ENCODE data around the gene ASB5. TPM values are rescaled to one million over a fixed set of nuclear protein-coding genes. Genes with fewer than 3 reads are reported as not detected.
"Not testable (repeated sequence)": the region's sequence is repeated elsewhere in the genome, so short reads cannot be mapped to it uniquely, and the experiment has no call there.

Gene ASB5
- total RNA-seq, 2 donors from 2014 or later: not detected

- Mint-ChIP-seq H3K4me3 (no peak overlapping the region), H3K4me1 (ENCODE audit: low read depth in 2 of 2) (no peaks in the 10 kb centered on the region), H3K27ac (no peak overlapping the region), H3K36me3 (no peaks in the 10 kb centered on the region), H3K27me3 (peaks cover 14 to 20% of the 10 kb centered on the region in 2 donors), H3K9me3 (no peaks in the 10 kb centered on the region)
- ATAC-seq (no peak), DNase-seq (ENCODE audit: low spot score) (no peak)
These were observed 24.6 kb upstream of the ASB5 start for GRCh38 chr4:176293660-176294059.

GRCh38 chr4:176292920-176293319 is 23.9 kb upstream of the ASB5 start:
- no peaks in the 10 kb centered on the region for H3K36me3 Mint-ChIP-seq
- no peak overlapping the region for H3K4me3 Mint-ChIP-seq
- no peaks in the 10 kb centered on the region for H3K9me3 Mint-ChIP-seq
- peaks cover 18 to 20% of the 10 kb centered on the region in 2 donors for H3K27me3 Mint-ChIP-seq
- H3K4me1 Mint-ChIP-seq (ENCODE audit: low read depth in 2 of 2): no peaks in the 10 kb centered on the region
- no peak overlapping the region for H3K27ac Mint-ChIP-seq
- no peak for DNase-seq (ENCODE audit: low spot score)
- ATAC-seq: no peak

GRCh38 chr4:176291748-176292147 is 22.7 kb upstream of the ASB5 start:
- Mint-ChIP-seq H3K27ac (no peak overlapping the region), H3K4me1 (ENCODE audit: low read depth in 2 of 2) (no peaks in the 10 kb centered on the region), H3K27me3 (peaks cover 18 to 20% of the 10 kb centered on the region in 2 donors), H3K4me3 (no peak overlapping the region), H3K36me3 (no peaks in the 10 kb centered on the region), H3K9me3 (no peaks in the 10 kb centered on the region)
- no peak for DNase-seq (ENCODE audit: low spot score)
- no peak for ATAC-seq

- Mint-ChIP-seq H3K27ac (no peak overlapping the region), H3K36me3 (no peaks in the 10 kb centered on the region), H3K4me1 (ENCODE audit: low read depth in 2 of 2) (no peaks in the 10 kb centered on the region), H3K27me3 (peaks cover 18 to 20% of the 10 kb centered on the region in 2 donors), H3K9me3 (no peaks in the 10 kb centered on the region), H3K4me3 (no peak overlapping the region)
- DNase-seq (ENCODE audit: low spot score) (no peak), ATAC-seq (no peak)
These were observed 21.5 kb upstream of the ASB5 start for GRCh38 chr4:176290520-176290919.

- no peak overlapping the region for H3K27ac Mint-ChIP-seq
- ATAC-seq (no peak), DNase-seq (ENCODE audit: low spot score) (no peak)
- peaks cover 20% of the 10 kb centered on the region in 2 donors for H3K27me3 Mint-ChIP-seq
- H3K4me1 Mint-ChIP-seq (ENCODE audit: low read depth in 2 of 2): no peaks in the 10 kb centered on the region
- no peaks in the 10 kb centered on the region for H3K9me3 Mint-ChIP-seq
- H3K4me3 Mint-ChIP-seq: no peak overlapping the region
- no peaks in the 10 kb centered on the region for H3K36me3 Mint-ChIP-seq
These were observed 20.5 kb upstream of the ASB5 start for GRCh38 chr4:176289561-176289960.

- Mint-ChIP-seq H3K36me3 (no peaks in the 10 kb centered on the region), H3K27ac (no peak overlapping the region)
These were observed 19.0 kb upstream of the ASB5 start for GRCh38 chr4:176288020-176288419.

GRCh38 chr4:176287546-176287945 is 18.5 kb upstream of the ASB5 start:
- ATAC-seq: no peak
- no peaks in the 10 kb centered on the region for H3K4me1 Mint-ChIP-seq (ENCODE audit: low read depth in 2 of 2)
- H3K27ac Mint-ChIP-seq: no peak overlapping the region
- DNase-seq (ENCODE audit: low spot score): no peak
- H3K9me3 Mint-ChIP-seq: no peaks in the 10 kb centered on the region
- H3K27me3 Mint-ChIP-seq: peaks cover 17 to 20% of the 10 kb centered on the region in 2 donors
- no peaks in the 10 kb centered on the region for H3K36me3 Mint-ChIP-seq
- no peak overlapping the region for H3K4me3 Mint-ChIP-seq

More at GRCh38 chr4:176288020-176288419, 19.0 kb upstream of the ASB5 start:
- no peak overlapping the region for H3K4me3 Mint-ChIP-seq
- H3K4me1 Mint-ChIP-seq (ENCODE audit: low read depth in 2 of 2): no peaks in the 10 kb centered on the region
- peaks cover 20 to 22% of the 10 kb centered on the region in 2 donors for H3K27me3 Mint-ChIP-seq
- DNase-seq (ENCODE audit: low spot score) (no peak), ATAC-seq (no peak)
- no peaks in the 10 kb centered on the region for H3K9me3 Mint-ChIP-seq

GRCh38 chr4:176286728-176287127 is 17.7 kb upstream of the ASB5 start:
- H3K27me3 Mint-ChIP-seq: peaks cover 15 to 20% of the 10 kb centered on the region in 2 donors
- H3K9me3 Mint-ChIP-seq: no peaks in the 10 kb centered on the region
- no peaks in the 10 kb centered on the region for H3K4me1 Mint-ChIP-seq (ENCODE audit: low read depth in 2 of 2)
- DNase-seq (ENCODE audit: low spot score) (no peak), ATAC-seq (no peak)
- no peak overlapping the region for H3K4me3 Mint-ChIP-seq
- H3K27ac Mint-ChIP-seq: no peak overlapping the region
- H3K36me3 Mint-ChIP-seq: no peaks in the 10 kb centered on the region

GRCh38 chr4:176279560-176279959 is 10.5 kb upstream of the ASB5 start:
- DNase-seq (ENCODE audit: low spot score); H3K27ac Mint-ChIP-seq; H3K9me3 Mint-ChIP-seq; H3K4me3 Mint-ChIP-seq; H3K4me1 Mint-ChIP-seq (ENCODE audit: low read depth in 2 of 2); ATAC-seq; H3K36me3 Mint-ChIP-seq: not testable (repeated sequence)
- H3K27me3 Mint-ChIP-seq: peaks cover 8 to 23% of the 10 kb centered on the region in 2 donors

- peaks cover 4% of the 10 kb centered on the region for H3K36me3 Mint-ChIP-seq
- no peak overlapping the region for H3K4me3 Mint-ChIP-seq
- H3K27me3 Mint-ChIP-seq: peaks cover 6 to 20% of the 10 kb centered on the region in 2 donors
- H3K4me1 Mint-ChIP-seq (ENCODE audit: low read depth in 2 of 2): no peaks in the 10 kb centered on the region
- no peaks in the 10 kb centered on the region for H3K9me3 Mint-ChIP-seq
- no peak overlapping the region for H3K27ac Mint-ChIP-seq
- DNase-seq (ENCODE audit: low spot score) (no peak), ATAC-seq (no peak)
These were observed 8.3 kb upstream of the ASB5 start for GRCh38 chr4:176277162-176277904.

GRCh38 chr4:176276710-176277109 is 7.7 kb upstream of the ASB5 start:
- no peak overlapping the region for H3K27ac Mint-ChIP-seq
- no peak overlapping the region for H3K4me3 Mint-ChIP-seq
- H3K4me1 Mint-ChIP-seq (ENCODE audit: low read depth in 2 of 2): no peaks in the 10 kb centered on the region
- no peak for DNase-seq (ENCODE audit: low spot score)
- peaks cover 6 to 26% of the 10 kb centered on the region in 2 donors for H3K27me3 Mint-ChIP-seq
- peaks cover 4% of the 10 kb centered on the region for H3K36me3 Mint-ChIP-seq
- ATAC-seq: no peak
- H3K9me3 Mint-ChIP-seq: no peaks in the 10 kb centered on the region

GRCh38 chr4:176274441-176274840 is 5.4 kb upstream of the ASB5 start:
- no peak for ATAC-seq
- no peaks in the 10 kb centered on the region for H3K4me1 Mint-ChIP-seq (ENCODE audit: low read depth in 2 of 2)
- no peaks in the 10 kb centered on the region for H3K36me3 Mint-ChIP-seq
- H3K9me3 Mint-ChIP-seq: no peaks in the 10 kb centered on the region
- no peak overlapping the region for H3K4me3 Mint-ChIP-seq
- no peak overlapping the region for H3K27ac Mint-ChIP-seq
- DNase-seq (ENCODE audit: low spot score): no peak
- peaks cover 6 to 29% of the 10 kb centered on the region in 2 donors for H3K27me3 Mint-ChIP-seq

- DNase-seq (ENCODE audit: low spot score) (no peak), ATAC-seq (no peak)
- no peak overlapping the region for H3K4me3 Mint-ChIP-seq
- H3K27me3 Mint-ChIP-seq: peaks cover 6 to 30% of the 10 kb centered on the region in 2 donors
- no peaks in the 10 kb centered on the region for H3K36me3 Mint-ChIP-seq
- H3K27ac Mint-ChIP-seq: no peak overlapping the region
- H3K4me1 Mint-ChIP-seq (ENCODE audit: low read depth in 2 of 2): no peaks in the 10 kb centered on the region
- H3K9me3 Mint-ChIP-seq: no peaks in the 10 kb centered on the region
These were observed 4.7 kb upstream of the ASB5 start for GRCh38 chr4:176273736-176274135.

GRCh38 chr4:176272799-176273198 is 3.8 kb upstream of the ASB5 start:
- no peaks in the 10 kb centered on the region for H3K9me3 Mint-ChIP-seq
- H3K4me3 Mint-ChIP-seq: no peak overlapping the region
- peaks cover 6 to 30% of the 10 kb centered on the region in 2 donors for H3K27me3 Mint-ChIP-seq
- no peak for DNase-seq (ENCODE audit: low spot score)
- no peaks in the 10 kb centered on the region for H3K4me1 Mint-ChIP-seq (ENCODE audit: low read depth in 2 of 2)
- H3K27ac Mint-ChIP-seq: no peak overlapping the region
- no peaks in the 10 kb centered on the region for H3K36me3 Mint-ChIP-seq
- ATAC-seq: no peak

- no peak for ATAC-seq
- Mint-ChIP-seq H3K27ac (no peak overlapping the region), H3K36me3 (no peaks in the 10 kb centered on the region), H3K9me3 (no peaks in the 10 kb centered on the region), H3K27me3 (peaks cover 2 to 22% of the 10 kb centered on the region in 2 donors), H3K4me3 (no peak overlapping the region), H3K4me1 (ENCODE audit: low read depth in 2 of 2) (no peaks in the 10 kb centered on the region)
- DNase-seq (ENCODE audit: low spot score): no peak
These were observed 2.7 kb upstream of the ASB5 start for GRCh38 chr4:176271749-176272148.

Measured in natural killer cell treated with Interleukin-12 subunit alpha and Interleukin-12 subunit beta and Interleukin-15 and Interleukin-18, amount 100 ng/mL, for 72 hours (primary cell).